AG20443 (cell line): Measurements from ENCODE around the gene FOXB2.
A peak's percentile ranks its signal among the peaks of the same experiment; 100 is the strongest.
"Not testable (repeated sequence)": the region's sequence is repeated elsewhere in the genome, so short reads cannot be mapped to it uniquely, and the experiment has no call there.

Experiments used
- DNase-seq: peaks from one replicate; pipeline ENCODE4 v3.0.0; 2012; ENCODE audit warnings: low spot score, mixed read lengths

The FOXB2 gene

GRCh38 chr9:77016526-77017504 is 2.6 kb upstream of the FOXB2 start:
- no peak for DNase-seq

- no peak for DNase-seq
Measured at GRCh38 chr9:77017505-77017894, 2.0 kb upstream of the FOXB2 start.

- DNase-seq: no peak
Measured at GRCh38 chr9:77018058-77018968, 1.1 kb upstream of the FOXB2 start.

GRCh38 chr9:77018969-77019235 is 553 bp upstream of the FOXB2 start:
- DNase-seq: no peak

- DNase-seq: no peak
Measured at GRCh38 chr9:77019926-77020412, 514 bp downstream of the FOXB2 start.

GRCh38 chr9:77020413-77021290 is 1.2 kb downstream of the FOXB2 start:
- DNase-seq: no peak

GRCh38 chr9:77021291-77021894 is 1.9 kb downstream of the FOXB2 start:
- no peak for DNase-seq

- DNase-seq: no peak
Measured at GRCh38 chr9:77021922-77022782, 2.7 kb downstream of the FOXB2 start.

GRCh38 chr9:77022783-77023440 is 3.5 kb downstream of the FOXB2 start:
- DNase-seq: no peak

GRCh38 chr9:77023726-77024125 is 4.3 kb downstream of the FOXB2 start:
- no peak for DNase-seq

GRCh38 chr9:77024776-77025545 is 5.5 kb downstream of the FOXB2 start:
- DNase-seq: no peak

- DNase-seq: no peak
Measured at GRCh38 chr9:77028478-77028877, 9.0 kb downstream of the FOXB2 start.

GRCh38 chr9:77030045-77030444 is 10.6 kb downstream of the FOXB2 start:
- DNase-seq: no peak

- DNase-seq: no peak
Measured at GRCh38 chr9:77038281-77039036, 19.0 kb downstream of the FOXB2 start.

GRCh38 chr9:77040340-77040739 is 20.9 kb downstream of the FOXB2 start:
- DNase-seq: no peak

- DNase-seq: not testable (repeated sequence)
Measured at GRCh38 chr9:77043743-77044142, 24.3 kb downstream of the FOXB2 start.

- not testable (repeated sequence) for DNase-seq
Measured at GRCh38 chr9:77060681-77061080, 41.2 kb downstream of the FOXB2 start.

GRCh38 chr9:77063645-77064285 is 44.3 kb downstream of the FOXB2 start:
- DNase-seq: peak; percentile 18
